K562 (cell line): Measurements from ENCODE around the gene CMPK1. TPM values are rescaled to one million over a fixed set of nuclear protein-coding genes. Genes with fewer than 3 reads are reported as not detected.
A peak's percentile ranks its signal among the peaks of the same experiment; 100 is the strongest.

Source experiments
- ATAC-seq: fragments of 200-7000 bp; cut with Tn5 transposase; 3 replicates; pipeline ENCODE4 v1.9.1; 2020; ENCODE audit warnings: moderate library complexity
- BruUV-seq: library from RNA; stranded (reverse); fragments of 400-500 nt; replicated peaks from 2 replicates; lab custom pipeline; 2021; lab: Mats Ljungman, UMichigan
- CTCF ChIA-PET: fragments of 300-600 bp; formaldehyde crosslinking; extraction: SDS; loops from one replicate; lab custom pipeline; 2021; ENCODE audit warnings: low intra/inter-chr PET ratio; lab: Yijun Ruan, JAX
- POLR2A ChIA-PET: fragments of 300-600, 350-650 bp; sonication (Branson Sonifier 250); formaldehyde crosslinking; extraction: SDS; loops from one replicate; lab custom pipeline; 2021; ENCODE audit warnings: antibody characterized with exemption, inconsistent platforms; lab: Yijun Ruan, JAX
- DNase-seq, 4 experiments: peaks; one replicate each; pipeline versions ENCODE4 v3.0.0 to v3.0.0-alpha.2; 2011 to 2018; ENCODE audit warnings: low spot score in 3 of 4, mixed read lengths in 3 of 4; ENCODE audit errors: extremely low read depth in 1 of 4
- FAIRE-seq: peaks from 2 replicates; lab custom pipeline; 2011; peaks lifted over from hg19 to GRCh38; lab: Jason Lieb, UNC
- H2AFZ ChIP-seq: 2 replicates; pipeline ENCODE4 v1.6.0; 2011; ENCODE audit warnings: low read depth, low read length, control low read depth, inconsistent platforms
- H3K27ac ChIP-seq: fragments of 200-600 bp; 3 replicates; pipeline ENCODE4 v1.8.0; 2011; ENCODE audit warnings: low read depth, mild to moderate bottlenecking, control low read depth, inconsistent platforms, low read length, moderate library complexity, mixed read lengths; ENCODE audit errors: extremely low read depth
- H3K27me3 ChIP-seq, 2 experiments: fragments of 300-600 bp in 1 of 2; 2 replicates in 1 of 2; 3 replicates in 1 of 2; pipeline versions ENCODE4 v1.6.0 to v1.8.0; 2011; ENCODE audit warnings: inconsistent platforms in 2 of 2, low read length in 2 of 2, mild to moderate bottlenecking in 1 of 2, mixed read lengths in 1 of 2, moderate library complexity in 1 of 2; ENCODE audit not compliant: control insufficient read depth in 2 of 2, insufficient read depth in 2 of 2
- H3K36me3 ChIP-seq: fragments of 300-600 bp; 3 replicates; pipeline ENCODE4 v1.8.0; 2011; ENCODE audit warnings: mild to moderate bottlenecking, low read length, inconsistent platforms; ENCODE audit not compliant: control insufficient read depth, insufficient read depth
- H3K4me1 ChIP-seq, 2 experiments: fragments of 200-600 bp in 1 of 2; replicated peaks in 1 of 2; 2 replicates in 1 of 2; 3 replicates in 1 of 2; pipeline versions ENCODE4 v1.5.1 to v1.8.0; 2011; ENCODE audit warnings: inconsistent platforms in 2 of 2, low read length in 2 of 2, mild to moderate bottlenecking in 1 of 2, mixed read lengths in 1 of 2, moderate library complexity in 1 of 2; ENCODE audit not compliant: control insufficient read depth in 2 of 2, insufficient read depth in 2 of 2
- H3K4me2 ChIP-seq: 2 replicates; pipeline ENCODE4 v1.6.1; 2011; ENCODE audit warnings: low read length, control low read depth, inconsistent platforms, mixed read lengths; ENCODE audit not compliant: insufficient read depth
- H3K4me3 ChIP-seq: fragments of 200-600 bp; sonication (generic), shearing (Covaris generic); 2 replicates; pipeline ENCODE4 v1.5.1; 2016; ENCODE audit warnings: control low read depth, inconsistent platforms
- H3K79me2 ChIP-seq: fragments of 200-600 bp; 3 replicates; pipeline ENCODE4 v1.8.0; 2011; ENCODE audit warnings: low read length, inconsistent platforms; ENCODE audit not compliant: control insufficient read depth, insufficient read depth
- H3K9ac ChIP-seq, 2 experiments: 2 replicates each; pipeline versions ENCODE4 v1.6.0 to v1.6.1; 2011; ENCODE audit warnings: low read depth in 2 of 2, low read length in 2 of 2, control low read depth in 1 of 2, inconsistent platforms in 1 of 2, mild to moderate bottlenecking in 1 of 2, mixed read lengths in 1 of 2; ENCODE audit not compliant: insufficient read depth in 1 of 2
- H3K9me1 ChIP-seq: one replicate; pipeline ENCODE4 v1.6.0; 2011; ENCODE audit warnings: inconsistent platforms, mild to moderate bottlenecking, low read length, moderate library complexity; ENCODE audit not compliant: control insufficient read depth, insufficient read depth
- H3K9me3 ChIP-seq: replicated peaks from 2 replicates; pipeline ENCODE4 v1.5.1; 2011; ENCODE audit warnings: low read depth, low read length, inconsistent platforms; ENCODE audit not compliant: control insufficient read depth, insufficient read depth
- H4K20me1 ChIP-seq: replicated peaks from 2 replicates; pipeline ENCODE4 v1.6.1; 2011; ENCODE audit warnings: low read length, inconsistent platforms, mixed read lengths; ENCODE audit not compliant: control insufficient read depth, insufficient read depth
- BCOR ChIP-seq: fragments of 450-650 bp; IDR thresholded peaks from 2 replicates; pipeline ENCODE4 v1.6.1; 2016
- CREBBP ChIP-seq: IDR thresholded peaks from one replicate; pipeline ENCODE4 v1.6.1; 2012; ENCODE audit warnings: low read depth, mild to moderate bottlenecking, control low read depth, inconsistent platforms, low read length
- KDM5B ChIP-seq: fragments of 200-600 bp; sonication (generic); IDR thresholded peaks from 2 replicates; pipeline ENCODE4 v1.6.1; 2012; ENCODE audit warnings: low read depth, mild to moderate bottlenecking, moderate library complexity, low read length, control low read depth, inconsistent platforms; ENCODE audit not compliant: insufficient replicate concordance
- NONO ChIP-seq, 2 experiments: fragments of 200-400 bp in 1 of 2; fragments of 450-650 bp in 1 of 2; formaldehyde crosslinking in 1 of 2; IDR thresholded peaks; 2 replicates each; pipeline ENCODE4 v1.6.1; 2017; ENCODE audit warnings: low read depth in 2 of 2, mild to moderate bottlenecking in 2 of 2, moderate library complexity in 2 of 2, low read length in 1 of 2
- PREB ChIP-seq: sonication (generic); formaldehyde crosslinking; IDR thresholded peaks from 2 replicates; pipeline ENCODE4 v1.8.1; 2023; ENCODE audit warnings: mild to moderate bottlenecking, missing genetic modification reagents
- SMARCB1 ChIP-seq: IDR thresholded peaks from 2 replicates; pipeline ENCODE4 v1.6.1; 2011; ENCODE audit warnings: improper control_type of control experiment, low read depth; ENCODE audit not compliant: insufficient read length
- SMARCE1 ChIP-seq: fragments of 450-650 bp; IDR thresholded peaks from 2 replicates; pipeline ENCODE4 v1.7.1; 2016; ENCODE audit warnings: mild to moderate bottlenecking
- ZKSCAN1 ChIP-seq: fragments of 150-350 bp; IDR thresholded peaks from 2 replicates; pipeline ENCODE4 v1.6.1; 2016; ENCODE audit warnings: low read depth, low read length
- whole genome bisulfite sequencing: fragments of 100-300 bp; shearing (Covaris generic); methylation state at CpG from one replicate; pipeline ENCODE4 v1.1.6; 2016; ENCODE audit warnings: low coverage, mixed read lengths; ENCODE audit not compliant: insufficient coverage; ENCODE audit errors: missing lambda C conversion rate; 5-methylcytosine and 5-hydroxymethylcytosine counted together
- in situ Hi-C: fragments of 300-500 bp; cut with MboI; formaldehyde crosslinking; loops from 4 replicates; pipeline ENCODE4 v1.15.0; 2018; ENCODE audit warnings: inconsistent platforms, mixed read lengths
- intact Hi-C: fragments of 100-400 bp; cut with micrococcal nuclease; formaldehyde crosslinking; loops from 2 replicates; pipeline ENCODE4 v1.14.2; 2022
- polyA plus RNA-seq, 8 experiments: library from polyadenylated mRNA; depleted of rRNA in 4 of 8; stranded (reverse) in 5 of 8; unstranded in 3 of 8; fragments of >200 nt; fragmentation: Nextera tagmentation in 2 of 8; fragmentation: Illumina TruSeq in 1 of 8; extraction: Ambion mirVana in 2 of 8; extraction: Trizol in 1 of 8; gene quantifications; 2 replicates each; pipeline versions ENCODE4 v1.2.1 to v1.2.3, GENCODE V29; 2011 to 2014; ENCODE audit warnings: inconsistent platforms in 1 of 8, missing spikeins in 1 of 8
- total RNA-seq, 7 experiments: library from RNA; depleted of rRNA in 6 of 7; stranded (reverse); fragments of >200 nt in 6 of 7; fragmentation: Illumina TruSeq in 2 of 7; extraction: Trizol in 2 of 7; gene quantifications; 2 replicates each; pipeline versions ENCODE4 v1.2.1 to v1.2.3, GENCODE V29; 2011 to 2021; ENCODE audit warnings: low replicate concordance in 1 of 7

CMPK1 gene
- total and polyA plus RNA-seq, 9 of the 15 experiments (the other 6 are each of a cell fraction or from before 2014, with no cell fraction given) = 54.5 to 197 (median 116) TPM

GRCh38 chr1:47384083-47384482 lies 50.5 kb downstream of the CMPK1 start:
- ChIA-PET POLR2A (interaction anchor here (2.5 kb wide), 1 partner anchor 10 kb away, joined by 5 read pairs; no protein-coding TSS in a partner anchor), CTCF (no interaction called here)
- DNase-seq = no peak
- H3K4me2 ChIP-seq = no peak overlapping the region
- no peak overlapping the region for H3K4me3 ChIP-seq
- H3K36me3 ChIP-seq = peaks cover 33% of the 10 kb centered on the region
- in situ Hi-C loops = no loop called here
- H3K9me1 ChIP-seq = no peaks in the 10 kb centered on the region
- intact Hi-C loops = no loop called here
- FAIRE-seq = no peak
- no peak for ATAC-seq
- peaks cover 6% of the 10 kb centered on the region for H4K20me1 ChIP-seq
- no peak for TF ChIP-seq NONO (IDR thresholded peaks at IDR 0.05; ENCODE audit: low read depth in 2 of 2, low read length in 1 of 2)
- TF ChIP-seq ZKSCAN1 = peak; percentile 83
- no peak for TF ChIP-seq SMARCE1
- TF ChIP-seq KDM5B = no peak
- TF ChIP-seq BCOR = no peak
- TF ChIP-seq SMARCB1 = no peak
- no peaks in the 10 kb centered on the region; the same call in 2 of the 3 replicates for H3K79me2 ChIP-seq
- no peak overlapping the region for H3K27ac ChIP-seq
- no TSS peak for BruUV-seq
- no peaks in the 10 kb centered on the region for H3K27me3 ChIP-seq
- peaks cover 0 to 22% of the 10 kb centered on the region in 2 experiments; a peak in 3 of 5 replicates for H3K4me1 ChIP-seq
- H3K9me3 ChIP-seq = no peaks in the 10 kb centered on the region
- H3K9ac ChIP-seq = no peak overlapping the region
- WGBS = 91% methylated on average over 3 of the region's 3 CpGs
- H2AFZ ChIP-seq = no peak overlapping the region

GRCh38 chr1:47385020-47385419 lies 51.4 kb downstream of the CMPK1 start:
- intact Hi-C loops = loop anchor here (5.0 kb wide), 1 partner anchor 208 kb away; no protein-coding TSS in a partner anchor
- H3K4me1 ChIP-seq = peaks cover 0 to 17% of the 10 kb centered on the region in 2 experiments; a peak in 3 of 5 replicates
- H3K27me3 ChIP-seq = no peaks in the 10 kb centered on the region
- H3K4me3 ChIP-seq = no peak overlapping the region
- no peaks in the 10 kb centered on the region for H3K9me3 ChIP-seq
- in situ Hi-C loops = no loop called here
- no peak overlapping the region for H2AFZ ChIP-seq
- BruUV-seq = no TSS peak
- H3K4me2 ChIP-seq = no peak overlapping the region
- no peak overlapping the region for H3K27ac ChIP-seq
- H3K9me1 ChIP-seq = no peaks in the 10 kb centered on the region
- ATAC-seq (no peak), FAIRE-seq (no peak), DNase-seq (no peak)
- ChIA-PET POLR2A (interaction anchor here (2.5 kb wide), 1 partner anchor 11 kb away, joined by 5 read pairs; no protein-coding TSS in a partner anchor), CTCF (interaction anchor here (0.7 kb wide), 1 partner anchor 45 kb away, joined by 4 read pairs; no protein-coding TSS in a partner anchor)
- no peak overlapping the region for H3K9ac ChIP-seq
- H3K36me3 ChIP-seq = peaks cover 26% of the 10 kb centered on the region
- WGBS = 86% methylated on average over 6 of the region's 6 CpGs
- H4K20me1 ChIP-seq = peaks cover 6% of the 10 kb centered on the region
- no peaks in the 10 kb centered on the region; the same call in 2 of the 3 replicates for H3K79me2 ChIP-seq
- TF ChIP-seq PREB (no peak), CREBBP (no peak)
